Loucy (cell line): Measurements from ENCODE around the gene MAPRE2.
"Not testable (repeated sequence)": the region's sequence is repeated elsewhere in the genome, so short reads cannot be mapped to it uniquely, and the experiment has no call there.

ENCODE experiments used
- H2AFZ ChIP-seq: fragments of 200-600 bp; sonication (generic); 2 replicates; pipeline ENCODE4 v1.6.0; 2016; ENCODE audit warnings: antibody characterized with exemption, mild to moderate bottlenecking, low read length, moderate library complexity
- H3F3A ChIP-seq: fragments of 200-600 bp; 2 replicates; pipeline ENCODE4 v1.6.0; 2016; ENCODE audit warnings: antibody characterized with exemption, low read depth, mild to moderate bottlenecking
- H3K27me3 ChIP-seq: fragments of 200-600 bp; sonication (generic); 2 replicates; pipeline ENCODE4 v1.6.1; 2014; ENCODE audit warnings: low read length, mild to moderate bottlenecking; ENCODE audit not compliant: insufficient read depth, poor library complexity, severe bottlenecking
- H3K36me3 ChIP-seq: fragments of 200-600 bp; sonication (generic); 2 replicates; pipeline ENCODE4 v1.6.1; 2016; ENCODE audit warnings: low read length; ENCODE audit not compliant: insufficient read depth
- H3K4me1 ChIP-seq: fragments of 200-600 bp; sonication (generic); 2 replicates; pipeline ENCODE4 v1.5.1; 2014; ENCODE audit warnings: low read length, mild to moderate bottlenecking; ENCODE audit not compliant: insufficient read depth, poor library complexity, severe bottlenecking
- H3K4me2 ChIP-seq: fragments of 200-600 bp; sonication (generic); 2 replicates; pipeline ENCODE4 v1.6.0; 2014; ENCODE audit warnings: antibody characterized with exemption, low read length, low read depth, mild to moderate bottlenecking; ENCODE audit not compliant: poor library complexity, severe bottlenecking
- H3K4me3 ChIP-seq: fragments of 200-600 bp; sonication (generic); 2 replicates; pipeline ENCODE4 v1.5.1; 2014; ENCODE audit warnings: low read length, mild to moderate bottlenecking, mixed read lengths; ENCODE audit not compliant: poor library complexity, severe bottlenecking
- H3K79me2 ChIP-seq: fragments of 200-600 bp; sonication (generic); 2 replicates; pipeline ENCODE4 v1.6.1; 2014; ENCODE audit warnings: low read length; ENCODE audit not compliant: insufficient read depth
- H3K9ac ChIP-seq: fragments of 200-600 bp; sonication (generic); 2 replicates; pipeline ENCODE4 v1.6.0; 2014; ENCODE audit warnings: mild to moderate bottlenecking, low read depth, low read length, moderate library complexity; ENCODE audit not compliant: poor library complexity, severe bottlenecking
- H3K9me2 ChIP-seq: fragments of 200-600 bp; sonication (generic); replicated peaks from 2 replicates; pipeline ENCODE4 v1.6.1; 2016; ENCODE audit warnings: low read depth, low read length, mixed read lengths
- H3K9me3 ChIP-seq: fragments of 200-600 bp; sonication (generic); 2 replicates; pipeline ENCODE4 v1.6.1; 2014; ENCODE audit warnings: mild to moderate bottlenecking, antibody characterized with exemption, low read length, low read depth; ENCODE audit not compliant: insufficient read depth
- H4K20me1 ChIP-seq: fragments of 200-600 bp; sonication (generic); 2 replicates; pipeline ENCODE4 v1.6.0; 2014; ENCODE audit warnings: antibody characterized with exemption, low read length, mild to moderate bottlenecking; ENCODE audit not compliant: insufficient read depth, poor library complexity, severe bottlenecking
- EZH2phosphoT487 ChIP-seq: fragments of 200-600 bp; IDR thresholded peaks from 2 replicates; pipeline ENCODE4 v1.6.1; 2018; ENCODE audit warnings: antibody characterized with exemption, mild to moderate bottlenecking, moderate library complexity, borderline replicate concordance
- TF ChIP-seq, protein P1 (sequence below): fragments of 200-600 bp; sonication (generic); conservative IDR thresholded peaks from 2 replicates; pipeline ENCODE4 v1.5.1; 2014; ENCODE audit warnings: mild to moderate bottlenecking, antibody characterized with exemption, low read length

MAPRE2 gene

DNA sequence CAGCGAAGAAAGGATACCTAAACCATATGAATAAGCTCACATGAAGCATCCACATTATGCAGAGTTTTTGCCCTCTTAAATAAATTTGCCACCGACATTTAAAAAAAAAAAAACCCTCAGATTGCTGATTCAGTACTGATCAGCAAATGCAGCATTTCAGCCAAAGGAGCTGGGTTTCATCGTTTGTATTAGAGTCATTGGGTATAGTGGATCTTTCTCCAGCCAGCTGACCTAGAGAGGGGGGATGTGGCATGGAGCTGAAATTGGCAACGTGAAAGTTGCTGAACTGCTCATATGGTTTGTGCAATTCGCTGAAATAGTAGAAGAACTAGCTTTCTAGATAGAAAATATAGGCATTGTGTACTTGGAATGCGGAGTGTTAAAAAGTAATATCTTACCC, 126.1 kb downstream of the MAPRE2 start:
- Histone ChIP-seq H3K36me3 (no peaks in the 10 kb centered on the region), H3K9me3 (no peaks in the 10 kb centered on the region), H3K4me1 (no peaks in the 10 kb centered on the region), H2AFZ (no peak overlapping the region), H3F3A (no peaks in the 10 kb centered on the region), H3K9ac (no peak overlapping the region), H4K20me1 (no peaks in the 10 kb centered on the region), H3K27me3 (no peaks in the 10 kb centered on the region), H3K79me2 (no peaks in the 10 kb centered on the region), H3K4me2 (no peak overlapping the region), H3K9me2 (no peaks in the 10 kb centered on the region), H3K4me3 (no peak overlapping the region)
- TF ChIP-seq EZH2phosphoT487: no peak
- TF ChIP-seq, protein P1, sequence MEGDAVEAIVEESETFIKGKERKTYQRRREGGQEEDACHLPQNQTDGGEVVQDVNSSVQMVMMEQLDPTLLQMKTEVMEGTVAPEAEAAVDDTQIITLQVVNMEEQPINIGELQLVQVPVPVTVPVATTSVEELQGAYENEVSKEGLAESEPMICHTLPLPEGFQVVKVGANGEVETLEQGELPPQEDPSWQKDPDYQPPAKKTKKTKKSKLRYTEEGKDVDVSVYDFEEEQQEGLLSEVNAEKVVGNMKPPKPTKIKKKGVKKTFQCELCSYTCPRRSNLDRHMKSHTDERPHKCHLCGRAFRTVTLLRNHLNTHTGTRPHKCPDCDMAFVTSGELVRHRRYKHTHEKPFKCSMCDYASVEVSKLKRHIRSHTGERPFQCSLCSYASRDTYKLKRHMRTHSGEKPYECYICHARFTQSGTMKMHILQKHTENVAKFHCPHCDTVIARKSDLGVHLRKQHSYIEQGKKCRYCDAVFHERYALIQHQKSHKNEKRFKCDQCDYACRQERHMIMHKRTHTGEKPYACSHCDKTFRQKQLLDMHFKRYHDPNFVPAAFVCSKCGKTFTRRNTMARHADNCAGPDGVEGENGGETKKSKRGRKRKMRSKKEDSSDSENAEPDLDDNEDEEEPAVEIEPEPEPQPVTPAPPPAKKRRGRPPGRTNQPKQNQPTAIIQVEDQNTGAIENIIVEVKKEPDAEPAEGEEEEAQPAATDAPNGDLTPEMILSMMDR: no peak

DNA sequence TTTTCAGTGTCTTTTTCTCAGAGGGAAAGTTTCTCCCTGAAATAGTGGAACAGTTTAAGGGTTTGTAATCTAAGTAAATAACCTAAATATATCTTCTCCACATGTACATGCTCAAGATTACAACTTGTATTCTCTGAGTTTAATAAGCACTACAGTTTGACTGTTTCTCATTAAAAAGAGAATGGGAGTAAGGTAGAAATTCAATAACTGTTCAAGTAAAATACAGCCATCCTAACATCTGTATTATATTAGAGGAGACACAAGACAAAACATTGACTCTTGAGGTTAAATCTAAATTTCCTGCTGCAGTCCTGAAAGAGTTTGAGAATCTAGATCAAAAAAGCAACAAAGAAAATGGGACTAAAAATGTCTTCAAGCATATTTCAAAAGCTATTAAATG, 126.6 kb downstream of the MAPRE2 start:
- H3K79me2 ChIP-seq: no peaks in the 10 kb centered on the region
- TF ChIP-seq EZH2phosphoT487: no peak
- TF ChIP-seq, protein P1: no peak
- H3K4me2 ChIP-seq: no peak overlapping the region

DNA sequence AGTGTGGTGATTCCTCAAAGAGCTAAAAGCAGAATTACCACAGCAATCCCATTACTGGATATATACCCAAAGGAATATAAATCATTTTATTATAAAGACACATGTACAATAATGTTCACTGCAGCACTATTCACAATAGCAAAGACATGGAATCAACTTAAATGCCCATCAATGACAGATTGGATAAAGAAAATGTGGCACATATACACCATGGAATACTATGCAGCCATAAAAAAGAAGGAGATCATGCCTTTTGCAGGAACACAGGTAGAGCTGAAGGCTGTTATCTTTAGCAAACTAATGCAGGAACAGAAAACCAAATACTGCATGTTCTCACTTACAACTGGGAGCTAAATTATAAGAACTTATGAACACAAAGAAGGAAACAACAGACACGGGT, 129.1 kb downstream of the MAPRE2 start:
- not testable (repeated sequence) for H3F3A ChIP-seq, H3K4me2 ChIP-seq, H3K9me2 ChIP-seq, H3K36me3 ChIP-seq, H3K27me3 ChIP-seq, H2AFZ ChIP-seq, H4K20me1 ChIP-seq, H3K9me3 ChIP-seq, H3K79me2 ChIP-seq, H3K4me3 ChIP-seq, H3K9ac ChIP-seq
- H3K4me1 ChIP-seq: peaks cover 14% of the 10 kb centered on the region

More for the DNA sequence above, 126.6 kb downstream of the MAPRE2 start:
- no peaks in the 10 kb centered on the region for H3K36me3 ChIP-seq
- H2AFZ ChIP-seq: no peak overlapping the region; the same call in 1 of the 2 replicates
- no peaks in the 10 kb centered on the region for H3K4me1 ChIP-seq
- H3K9me3 ChIP-seq: no peaks in the 10 kb centered on the region
- no peaks in the 10 kb centered on the region for H3F3A ChIP-seq
- H3K9ac ChIP-seq: no peak overlapping the region
- no peaks in the 10 kb centered on the region for H3K27me3 ChIP-seq
- H4K20me1 ChIP-seq: no peaks in the 10 kb centered on the region
- no peaks in the 10 kb centered on the region for H3K9me2 ChIP-seq
- no peak overlapping the region for H3K4me3 ChIP-seq

DNA sequence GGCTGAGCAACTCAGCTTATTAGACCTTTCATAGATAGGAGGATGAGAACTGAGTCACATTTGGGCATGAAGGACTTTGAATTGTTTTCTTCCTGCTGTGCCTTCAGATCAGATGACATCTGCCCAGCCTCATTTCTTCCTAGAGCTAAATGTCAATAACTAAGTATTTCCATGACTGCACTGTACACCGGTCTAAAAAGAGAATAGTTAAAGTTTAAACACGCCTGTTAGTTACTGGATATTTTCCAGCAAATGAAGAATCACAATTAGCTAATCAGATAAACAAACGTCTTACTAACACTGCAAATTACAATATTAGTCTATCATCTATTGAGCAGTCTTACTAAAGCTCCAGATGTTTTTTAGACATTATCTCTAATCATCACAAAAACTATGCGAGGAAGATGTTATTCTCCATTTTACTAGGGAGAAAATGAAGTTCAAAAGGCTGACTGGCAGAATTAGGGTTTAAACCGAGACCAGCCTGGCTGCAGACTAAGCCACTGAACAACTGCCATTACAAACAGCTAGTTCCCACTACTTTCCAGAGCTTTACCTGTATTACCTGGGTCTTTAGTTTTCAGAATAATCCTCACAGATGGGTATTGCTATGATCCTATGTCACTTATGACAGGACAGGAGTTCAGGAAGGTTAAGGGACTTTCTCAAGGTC, 130.2 kb downstream of the MAPRE2 start:
- Histone ChIP-seq H4K20me1 (no peaks in the 10 kb centered on the region), H3K36me3 (no peaks in the 10 kb centered on the region), H3K4me2 (no peak overlapping the region), H3K4me3 (no peak overlapping the region), H3K9me3 (no peaks in the 10 kb centered on the region), H3K79me2 (no peaks in the 10 kb centered on the region), H3K9ac (no peak overlapping the region), H3F3A (no peaks in the 10 kb centered on the region), H2AFZ (peak overlapping the region; percentile 53; the same call in 1 of the 2 replicates), H3K4me1 (peaks cover 14% of the 10 kb centered on the region), H3K9me2 (no peaks in the 10 kb centered on the region), H3K27me3 (no peaks in the 10 kb centered on the region)
- TF ChIP-seq, protein P1: no peak
- TF ChIP-seq EZH2phosphoT487: no peak
